HG03571 (cell line): ENCODE results near the gene TGFBRAP1.

Experiments
- ATAC-seq: cut with Tn5 transposase; IDR thresholded peaks from one replicate; pipeline ENCODE4 v1.9.1; 2021; ENCODE audit not compliant: unreplicated experiment

The TGFBRAP1 gene

DNA sequence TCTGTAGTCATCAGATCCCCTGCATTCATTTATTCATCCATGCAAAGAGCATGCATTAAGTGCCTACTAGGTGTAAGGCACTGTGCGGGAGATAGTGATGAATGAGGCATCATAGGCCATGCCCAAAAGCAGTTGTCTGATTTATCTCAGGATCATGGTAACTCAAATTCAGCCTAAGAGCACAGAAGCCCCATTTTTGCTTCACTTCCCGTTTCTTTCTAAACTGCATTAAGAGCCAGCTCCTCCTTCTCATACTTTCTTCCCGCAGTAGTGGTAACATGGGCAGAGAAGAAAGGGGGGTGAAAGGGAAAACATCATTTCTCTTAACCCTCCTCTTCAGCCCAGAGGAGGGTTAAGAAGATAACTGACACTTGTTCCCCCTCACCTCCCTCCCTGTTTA lies 85.1 kb downstream of the TGFBRAP1 start:
- no peak for ATAC-seq

DNA sequence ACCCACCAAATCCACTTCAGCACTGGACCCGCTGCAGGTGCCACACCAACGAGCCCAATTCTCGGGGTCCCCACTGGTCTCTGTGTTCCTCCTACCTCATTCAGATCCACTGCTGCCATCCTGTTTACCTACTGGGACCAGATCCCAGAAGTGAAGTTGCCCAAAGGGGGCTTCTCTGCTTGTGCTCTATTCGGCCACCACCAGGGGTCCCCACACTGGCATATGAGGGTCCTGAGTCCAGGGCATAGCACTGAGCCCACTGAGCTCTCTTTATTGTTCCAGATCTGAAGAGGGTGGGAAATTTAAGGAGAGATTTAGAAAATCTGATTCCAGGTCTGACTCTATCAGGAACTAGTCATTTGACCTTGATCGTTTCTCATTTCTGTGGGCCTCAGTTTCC lies 85.6 kb downstream of the TGFBRAP1 start:
- ATAC-seq, result no peak

DNA sequence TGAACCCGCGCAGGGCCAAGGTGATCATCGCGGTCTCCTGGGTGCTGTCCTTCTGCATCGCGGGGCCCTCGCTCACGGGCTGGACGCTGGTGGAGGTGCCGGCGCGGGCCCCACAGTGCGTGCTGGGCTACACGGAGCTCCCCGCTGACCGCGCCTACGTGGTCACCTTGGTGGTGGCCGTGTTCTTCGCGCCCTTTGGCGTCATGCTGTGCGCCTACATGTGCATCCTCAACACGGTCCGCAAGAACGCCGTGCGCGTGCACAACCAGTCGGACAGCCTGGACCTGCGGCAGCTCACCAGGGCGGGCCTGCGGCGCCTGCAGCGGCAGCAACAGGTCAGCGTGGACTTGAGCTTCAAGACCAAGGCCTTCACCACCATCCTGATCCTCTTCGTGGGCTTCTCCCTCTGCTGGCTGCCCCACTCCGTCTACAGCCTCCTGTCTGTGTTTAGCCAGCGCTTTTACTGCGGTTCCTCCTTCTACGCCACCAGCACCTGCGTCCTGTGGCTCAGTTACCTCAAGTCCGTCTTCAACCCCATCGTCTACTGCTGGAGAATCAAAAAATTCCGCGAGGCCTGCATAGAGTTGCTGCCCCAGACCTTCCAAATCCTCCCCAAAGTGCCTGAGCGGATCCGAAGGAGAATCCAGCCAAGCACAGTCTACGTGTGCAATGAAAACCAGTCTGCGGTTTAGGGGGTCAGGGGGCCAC lies 87.1 kb downstream of the TGFBRAP1 start:
- no peak for ATAC-seq

DNA sequence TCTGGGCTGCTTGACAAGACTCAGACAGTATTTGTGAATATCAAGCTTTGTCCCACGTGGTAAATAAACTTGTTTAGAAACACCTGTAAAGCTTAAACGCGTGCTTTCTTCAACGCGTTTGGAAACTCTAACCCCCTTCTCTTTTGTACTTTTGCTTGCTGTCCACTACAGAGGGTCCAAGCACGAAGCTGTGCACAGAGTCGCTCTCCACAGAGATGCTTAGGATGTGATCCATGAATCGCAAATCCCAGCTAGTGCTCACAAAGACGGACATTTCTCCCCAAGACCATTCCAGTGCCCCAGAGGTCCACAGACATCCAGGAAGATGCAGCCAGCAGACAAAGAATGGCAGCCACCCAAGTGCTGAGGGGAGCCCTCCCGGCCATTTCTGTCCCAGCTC lies 88.1 kb downstream of the TGFBRAP1 start, which contains the start of gene GPR45:
GPR45 (plus strand) TSS at position 301 of the 400 bp plus-strand sequence. CDS start 116 bp downstream, outside the sequence.
- no peak for ATAC-seq

DNA sequence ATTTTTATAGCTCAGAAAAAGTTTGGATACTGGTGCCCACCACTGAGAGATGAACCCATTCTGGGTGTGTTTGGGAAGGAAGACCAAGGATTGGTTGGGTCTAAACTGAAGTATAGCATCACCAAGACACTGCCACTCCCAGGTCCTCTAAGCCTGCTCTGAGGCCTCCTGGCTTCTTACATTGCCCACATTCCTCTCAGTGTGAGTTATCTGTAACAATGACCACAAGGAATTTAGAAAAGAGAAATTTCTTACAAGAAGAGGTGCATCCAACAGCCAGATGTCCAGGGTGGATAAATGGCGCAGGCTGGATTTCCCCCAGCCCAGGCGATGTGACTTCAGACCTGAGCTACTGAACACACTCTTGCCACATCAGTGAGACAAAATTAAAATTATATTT lies 89.6 kb downstream of the TGFBRAP1 start:
- no peak for ATAC-seq

GRCh38 chr2:105238664-105239240 lies 90.8 kb downstream of the TGFBRAP1 start:
- no peak for ATAC-seq

GRCh38 chr2:105237045-105237765 lies 92.3 kb downstream of the TGFBRAP1 start:
- ATAC-seq, result no peak

DNA sequence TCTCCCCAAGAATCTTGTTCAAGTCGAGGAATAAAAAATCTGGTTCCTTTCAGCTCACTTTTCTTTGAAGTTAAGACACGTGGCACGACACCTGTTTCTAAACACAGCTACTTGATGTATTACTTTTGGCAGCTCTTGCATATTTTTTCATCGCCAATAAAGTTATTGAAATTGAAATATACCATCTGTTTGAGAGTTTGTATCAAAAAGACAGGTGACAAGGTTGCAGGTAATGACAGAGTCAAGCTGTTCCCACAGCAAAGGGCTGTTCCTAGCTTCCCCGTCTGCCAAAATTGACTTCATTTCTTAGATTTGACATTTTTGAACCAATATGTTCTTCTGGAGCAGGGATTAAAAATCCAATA lies 93.5 kb downstream of the TGFBRAP1 start:
- ATAC-seq, result no peak

- ATAC-seq, result no peak
Measured at GRCh38 chr2:105235388-105236059, 94.0 kb downstream of the TGFBRAP1 start.

DNA sequence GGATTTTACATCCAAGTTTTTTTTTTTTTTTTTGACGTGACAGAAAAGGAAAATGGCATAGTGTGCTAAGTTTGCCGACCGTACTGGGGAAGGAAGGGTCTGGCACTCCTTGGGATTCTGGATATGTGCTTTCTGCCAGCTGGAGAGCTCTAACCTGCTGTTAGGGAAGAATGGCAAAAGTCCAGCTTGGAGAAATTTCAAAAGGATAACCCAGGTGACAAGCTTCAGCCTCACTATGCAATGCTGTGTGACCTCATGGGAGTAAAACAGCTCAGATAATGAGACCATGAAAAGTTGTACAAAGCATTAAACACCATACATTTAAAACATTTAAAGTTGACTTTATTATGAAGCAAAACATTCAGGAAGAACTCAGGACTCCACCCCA lies 98.3 kb downstream of the TGFBRAP1 start:
- ATAC-seq, result no peak

DNA sequence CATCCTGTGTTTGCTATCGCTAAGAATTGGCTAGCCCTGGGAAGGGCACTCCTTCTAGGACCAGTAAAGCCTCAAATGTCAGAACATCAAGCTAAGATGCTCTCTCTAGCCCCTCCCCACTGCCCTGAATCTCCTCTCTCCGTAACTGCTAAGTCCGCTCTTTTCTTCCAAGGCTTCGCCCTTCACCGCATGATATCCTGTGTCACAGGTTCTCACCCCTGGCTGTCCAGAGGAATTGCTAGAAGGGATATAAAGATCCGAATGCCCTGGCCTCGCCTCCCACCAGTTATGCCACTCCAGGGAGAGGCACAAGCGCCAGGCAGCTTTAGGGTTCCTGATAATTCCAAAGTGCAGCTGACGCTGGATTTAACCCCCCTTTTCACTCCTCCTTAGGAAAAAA lies 105.1 kb downstream of the TGFBRAP1 start:
- no peak for ATAC-seq

- ATAC-seq, result no peak
Measured at GRCh38 chr2:105220604-105221003, 108.9 kb downstream of the TGFBRAP1 start.

DNA sequence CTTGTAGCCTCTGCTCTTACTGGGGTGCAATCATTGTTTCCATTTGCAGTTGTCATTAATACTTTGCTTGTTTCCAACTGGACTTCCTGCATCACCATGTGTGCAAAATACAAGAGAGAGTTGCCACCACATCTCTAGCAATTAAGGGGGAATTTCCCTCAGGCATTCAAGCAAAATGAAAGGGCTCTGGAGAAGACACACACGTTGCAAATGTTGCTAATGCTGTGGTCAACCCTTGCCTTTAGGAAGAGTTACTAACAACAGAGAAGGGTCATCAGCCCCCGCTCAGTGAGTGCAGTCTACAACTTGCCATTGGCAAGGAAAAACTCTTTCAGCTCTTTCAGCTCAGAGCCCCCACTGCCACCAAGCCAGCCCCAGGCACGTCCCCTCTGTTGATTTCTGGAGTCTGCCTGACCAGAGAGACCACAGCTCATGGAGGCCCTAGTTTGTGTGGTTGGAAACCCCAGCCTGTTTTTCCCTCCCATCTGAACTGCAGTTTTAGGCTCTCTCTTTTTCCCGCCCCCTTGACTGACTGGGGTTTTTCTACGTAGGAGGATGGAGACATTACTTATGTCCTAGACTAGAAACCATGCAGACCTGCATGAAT lies 113.8 kb downstream of the TGFBRAP1 start:
- no peak for ATAC-seq
